Spleen (tissue), 7 donors: Measurements from ENCODE around the gene COL8A2.

Experiments used
- CTCF ChIP-seq, 11 experiments: fragments of 200-600 bp in 7 of 11; fragments of 450-650 bp in 4 of 11; sonication (generic) in 4 of 11; IDR thresholded peaks in 8 of 11; conservative IDR thresholded peaks in 3 of 11; 1 replicate in 7 of 11; 2 replicates in 4 of 11; pipeline versions ENCODE4 v1.4.0 to v1.8.0; 2016 to 2021; ENCODE audit warnings: antibody characterized with exemption in 11 of 11, inconsistent platforms in 4 of 11, mild to moderate bottlenecking in 1 of 11
- POLR2A ChIP-seq, 3 donors: fragments of 450-650 bp; IDR thresholded peaks; one replicate each; pipeline ENCODE4 v1.5.1; 2017; ENCODE audit warnings: antibody characterized with exemption in 3 of 3, mild to moderate bottlenecking in 1 of 3
- donor health status: DM: no; HTN: no; CAD: no; lungs with moderate emphysema.
- donor health status: DM: no; HTN: no; CAD: no.
- donor health status: DM: no; HTN: no; CAD: no.

GRCh38 chr1:36092798-36093185, 32.2 kb downstream of the COL8A2 start:
- TF ChIP-seq CTCF (IDR thresholded peaks at IDR 0.05 in 8 of 11, conservative IDR thresholded peaks at IDR 0.05 in 3 of 11) (no peak), POLR2A (IDR thresholded peaks at IDR 0.05) (no peak)
